ENCODE data around the gene RHEB.
A peak's percentile ranks its signal among the peaks of the same experiment; 100 is the strongest.

RHEB gene

GRCh38 chr7:151428378-151429236 is 91.1 kb downstream of the RHEB start:
- peak overlapping the region; percentile 45 for H3K4me2 ChIP-seq (ENCODE audit: insufficient read depth, low read length)
- no peak overlapping the region for H2AFZ ChIP-seq (ENCODE audit: low read depth, low read length)

GRCh38 chr7:151427705-151428377 is 91.9 kb downstream of the RHEB start:
- H3K36me3 ChIP-seq (ENCODE audit: insufficient read depth, low read length) = no peaks in the 10 kb centered on the region
- 0 out of 2 replicates have a peak overlapping the region, but pooled peaks have one; percentile 14 for H2AFZ ChIP-seq (ENCODE audit: low read depth, low read length)
- ATAC-seq (ENCODE audit: insufficient read depth, low read depth) (no peak), DNase-seq (no peak)
- H3K4me1 ChIP-seq (ENCODE audit: insufficient read depth, low read length) = peaks cover 57% of the 10 kb centered on the region
- peak overlapping the region; percentile 14 for H3K4me2 ChIP-seq (ENCODE audit: insufficient read depth, low read length)
- no peaks in the 10 kb centered on the region for H3K27me3 ChIP-seq (ENCODE audit: insufficient read depth, low read length, poor library complexity)
- H3K9me3 ChIP-seq (ENCODE audit: insufficient read depth, low read length, severe bottlenecking) = no peaks in the 10 kb centered on the region
- peak overlapping the region; percentile 82 for H3K27ac ChIP-seq (ENCODE audit: low read length)
- TF ChIP-seq EZH2 (IDR thresholded peaks at IDR 0.05; ENCODE audit: borderline replicate concordance, low read depth, low read length, severe bottlenecking) (no peak), CTCF (IDR thresholded peaks at IDR 0.05; ENCODE audit: borderline replicate concordance, extremely low read depth, low read length, poor library complexity, severe bottlenecking) (no peak)
- no peaks in the 10 kb centered on the region for H4K20me1 ChIP-seq (ENCODE audit: insufficient read depth, low read length)
- H3K4me3 ChIP-seq (ENCODE audit: low read depth in 1 of 2, low read length in 2 of 2) = no peak overlapping the region
- H3K79me2 ChIP-seq (ENCODE audit: insufficient read depth, low read length) = no peaks in the 10 kb centered on the region
- H3K9ac ChIP-seq (ENCODE audit: low read depth, low read length) = peak overlapping the region; percentile 31

More at GRCh38 chr7:151428378-151429236, 91.1 kb downstream of the RHEB start:
- H3K4me3 ChIP-seq (ENCODE audit: low read depth in 1 of 2, low read length in 2 of 2) = peak overlapping the region in 1 of 2 experiments; percentile 18; a peak in 1 of 4 replicates
- TF ChIP-seq EZH2 (IDR thresholded peaks at IDR 0.05; ENCODE audit: borderline replicate concordance, low read depth, low read length, severe bottlenecking) = no peak
- peaks cover 64% of the 10 kb centered on the region for H3K4me1 ChIP-seq (ENCODE audit: insufficient read depth, low read length)
- no peaks in the 10 kb centered on the region for H3K36me3 ChIP-seq (ENCODE audit: insufficient read depth, low read length)
- ATAC-seq (ENCODE audit: insufficient read depth, low read depth) (no peak), DNase-seq (peak; percentile 42)
- H3K9me3 ChIP-seq (ENCODE audit: insufficient read depth, low read length, severe bottlenecking) = no peaks in the 10 kb centered on the region
- peak overlapping the region; percentile 82 for H3K27ac ChIP-seq (ENCODE audit: low read length)
- H4K20me1 ChIP-seq (ENCODE audit: insufficient read depth, low read length) = no peaks in the 10 kb centered on the region
- H3K27me3 ChIP-seq (ENCODE audit: insufficient read depth, low read length, poor library complexity) = no peaks in the 10 kb centered on the region
- H3K79me2 ChIP-seq (ENCODE audit: insufficient read depth, low read length) = no peaks in the 10 kb centered on the region
- H3K9ac ChIP-seq (ENCODE audit: low read depth, low read length) = peak overlapping the region; percentile 31

GRCh38 chr7:151426904-151427704 is 92.6 kb downstream of the RHEB start:
- H4K20me1 ChIP-seq (ENCODE audit: insufficient read depth, low read length) = no peaks in the 10 kb centered on the region
- no peak for ATAC-seq (ENCODE audit: insufficient read depth, low read depth)
- H3K4me1 ChIP-seq (ENCODE audit: insufficient read depth, low read length) = peaks cover 49% of the 10 kb centered on the region
- peak overlapping the region; percentile 82 for H3K27ac ChIP-seq (ENCODE audit: low read length)
- peaks cover 5% of the 10 kb centered on the region for H3K9me3 ChIP-seq (ENCODE audit: insufficient read depth, low read length, severe bottlenecking)
- DNase-seq = no peak
- peak overlapping the region; percentile 31 for H3K9ac ChIP-seq (ENCODE audit: low read depth, low read length)
- H3K36me3 ChIP-seq (ENCODE audit: insufficient read depth, low read length) = no peaks in the 10 kb centered on the region
- H3K4me3 ChIP-seq (ENCODE audit: low read depth in 1 of 2, low read length in 2 of 2) = no peak overlapping the region
- H3K79me2 ChIP-seq (ENCODE audit: insufficient read depth, low read length) = no peaks in the 10 kb centered on the region
- no peaks in the 10 kb centered on the region for H3K27me3 ChIP-seq (ENCODE audit: insufficient read depth, low read length, poor library complexity)
- H3K4me2 ChIP-seq (ENCODE audit: insufficient read depth, low read length) = no peak overlapping the region
- TF ChIP-seq EZH2 (IDR thresholded peaks at IDR 0.05; ENCODE audit: borderline replicate concordance, low read depth, low read length, severe bottlenecking) (no peak), CTCF (IDR thresholded peaks at IDR 0.05; ENCODE audit: borderline replicate concordance, extremely low read depth, low read length, poor library complexity, severe bottlenecking) (no peak)
- no peak overlapping the region for H2AFZ ChIP-seq (ENCODE audit: low read depth, low read length)
